Stomach (tissue), 4 donors: ENCODE data around the gene TRIM29.

ENCODE experiments used
- CTCF ChIP-seq, 7 experiments: fragments of 450-650 bp in 4 of 7; fragments of 200-600 bp in 3 of 7; sonication (generic) in 3 of 7; IDR thresholded peaks; one replicate each; pipeline ENCODE4 v1.5.1; 2016 to 2019; ENCODE audit warnings: antibody characterized with exemption in 7 of 7, control low read depth in 2 of 7, mild to moderate bottlenecking in 1 of 7
- EP300 ChIP-seq: sonication (generic); formaldehyde crosslinking; IDR thresholded peaks from one replicate; pipeline ENCODE4 v1.6.1; 2017; ENCODE audit warnings: antibody characterized with exemption
- POLR2A ChIP-seq, 4 donors: fragments of 450-650 bp; IDR thresholded peaks; one replicate each; pipeline ENCODE4 v1.6.1; 2016; ENCODE audit warnings: antibody characterized with exemption in 4 of 4, control low read depth in 2 of 4, mild to moderate bottlenecking in 1 of 4, moderate library complexity in 1 of 4
- POLR2AphosphoS5 ChIP-seq, 3 donors: sonication (generic); formaldehyde crosslinking; IDR thresholded peaks; one replicate each; pipeline ENCODE4 v1.6.1; 2016; ENCODE audit warnings: antibody characterized with exemption in 3 of 3

GRCh38 chr11:120091701-120092100 lies 46.2 kb downstream of the TRIM29 start:
- TF ChIP-seq CTCF (IDR thresholded peaks at IDR 0.05): no peak
- no peak for TF ChIP-seq EP300
- TF ChIP-seq POLR2A (IDR thresholded peaks at IDR 0.05): no peak
- no peak for TF ChIP-seq POLR2AphosphoS5 (IDR thresholded peaks at IDR 0.05)
